Cardiac muscle cell (in vitro differentiated cells and primary cell): ENCODE measurements around the gene GNB5. TPM values are rescaled to one million over a fixed set of nuclear protein-coding genes. Genes with fewer than 3 reads are reported as not detected.

Source experiments
- DNase-seq, 2 donors: peaks; one replicate each; pipeline versions ENCODE4 v3.0.0 to v3.0.0-alpha.2; 2010 to 2017; ENCODE audit warnings: low read depth in 1 of 2, low spot score in 1 of 2
- H3K27ac ChIP-seq: fragments of 200-600 bp; sonication (generic); 2 replicates; pipeline ENCODE4 v1.5.1; 2016
- H3K27me3 ChIP-seq: fragments of 200-600 bp; sonication (generic); 2 replicates; pipeline ENCODE4 v1.6.0; 2016; ENCODE audit warnings: control low read depth
- H3K36me3 ChIP-seq: fragments of 200-600 bp; sonication (generic); 2 replicates; pipeline ENCODE4 v1.5.1; 2016; ENCODE audit warnings: control low read depth
- H3K4me1 ChIP-seq: fragments of 200-600 bp; sonication (generic); 2 replicates; pipeline ENCODE4 v1.8.1; 2017; ENCODE audit warnings: low read depth, mild to moderate bottlenecking, mixed run types
- H3K4me3 ChIP-seq: fragments of 200-600 bp; sonication (generic); 2 replicates; pipeline ENCODE4 v1.5.1; 2016; ENCODE audit warnings: mild to moderate bottlenecking
- H3K9me3 ChIP-seq: fragments of 200-600 bp; sonication (generic); 2 replicates; pipeline ENCODE4 v1.5.1; 2017; ENCODE audit warnings: low read depth, mild to moderate bottlenecking, control low read depth
- polyA plus RNA-seq: library from polyadenylated mRNA; unstranded; fragments of >200 nt; fragmentation: Nextera tagmentation; extraction: Ambion mirVana; gene quantifications from 2 replicates; pipeline ENCODE4 v1.2.1, GENCODE V29; 2016
- total RNA-seq: library from RNA; depleted of rRNA; stranded (reverse); fragments of >200 nt; gene quantifications from 2 replicates; pipeline ENCODE4 v1.2.3, GENCODE V29; 2016
- TF ChIP-seq, protein P1 (sequence below): IDR thresholded peaks from 2 replicates; pipeline ENCODE4 v1.5.1; 2012; ENCODE audit warnings: low read depth, mild to moderate bottlenecking, low read length

The GNB5 gene
- total and polyA plus RNA-seq, 2 experiments from 2014 or later: 31.2 to 50.2 TPM

DNA sequence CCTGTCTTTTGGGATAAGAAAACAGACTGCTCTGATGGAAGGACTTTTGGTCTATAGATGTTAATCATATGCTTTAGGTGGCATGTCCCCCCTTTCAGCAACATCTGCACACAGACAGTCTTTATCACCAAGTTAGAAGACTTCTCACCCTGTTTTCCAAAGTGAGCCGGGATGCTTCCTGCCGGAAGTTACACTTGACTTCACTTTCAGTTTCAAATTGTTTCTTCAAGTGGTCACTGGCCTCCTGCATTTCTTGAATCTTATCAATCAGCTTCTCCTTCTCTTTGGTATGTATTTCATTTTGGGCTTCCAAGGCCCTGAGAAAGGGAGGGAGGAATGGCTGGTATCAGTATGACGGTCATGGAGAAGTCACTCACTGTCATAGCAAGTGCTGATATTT lies 27.2 kb upstream of the GNB5 start:
- TF ChIP-seq, protein P1, sequence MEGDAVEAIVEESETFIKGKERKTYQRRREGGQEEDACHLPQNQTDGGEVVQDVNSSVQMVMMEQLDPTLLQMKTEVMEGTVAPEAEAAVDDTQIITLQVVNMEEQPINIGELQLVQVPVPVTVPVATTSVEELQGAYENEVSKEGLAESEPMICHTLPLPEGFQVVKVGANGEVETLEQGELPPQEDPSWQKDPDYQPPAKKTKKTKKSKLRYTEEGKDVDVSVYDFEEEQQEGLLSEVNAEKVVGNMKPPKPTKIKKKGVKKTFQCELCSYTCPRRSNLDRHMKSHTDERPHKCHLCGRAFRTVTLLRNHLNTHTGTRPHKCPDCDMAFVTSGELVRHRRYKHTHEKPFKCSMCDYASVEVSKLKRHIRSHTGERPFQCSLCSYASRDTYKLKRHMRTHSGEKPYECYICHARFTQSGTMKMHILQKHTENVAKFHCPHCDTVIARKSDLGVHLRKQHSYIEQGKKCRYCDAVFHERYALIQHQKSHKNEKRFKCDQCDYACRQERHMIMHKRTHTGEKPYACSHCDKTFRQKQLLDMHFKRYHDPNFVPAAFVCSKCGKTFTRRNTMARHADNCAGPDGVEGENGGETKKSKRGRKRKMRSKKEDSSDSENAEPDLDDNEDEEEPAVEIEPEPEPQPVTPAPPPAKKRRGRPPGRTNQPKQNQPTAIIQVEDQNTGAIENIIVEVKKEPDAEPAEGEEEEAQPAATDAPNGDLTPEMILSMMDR: no peak
- Histone ChIP-seq H3K9me3 (no peaks in the 10 kb centered on the region), H3K4me3 (no peak overlapping the region), H3K27me3 (no peaks in the 10 kb centered on the region), H3K36me3 (no peaks in the 10 kb centered on the region), H3K4me1 (peaks cover 7% of the 10 kb centered on the region), H3K27ac (no peak overlapping the region)
- no peak for DNase-seq

DNA sequence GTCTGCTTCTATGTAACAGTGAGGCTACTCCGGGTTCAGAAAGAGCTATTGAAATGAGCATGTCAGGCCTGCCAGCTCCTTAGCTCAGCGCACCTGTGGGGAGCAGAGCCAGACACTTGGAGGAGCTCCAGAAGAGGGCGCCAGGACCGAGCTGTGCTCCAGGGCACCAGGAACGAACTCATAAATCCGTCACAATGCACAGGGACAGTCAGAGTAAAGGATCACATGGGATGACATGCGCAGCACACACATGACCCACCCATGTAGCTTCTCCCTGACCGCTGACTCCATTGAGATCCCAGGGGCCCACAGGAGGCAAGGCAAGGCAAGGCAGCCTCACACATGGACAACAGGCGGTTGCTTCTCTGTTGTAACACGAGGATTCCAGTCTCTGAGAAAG lies 26.0 kb upstream of the GNB5 start:
- no peak overlapping the region for H3K27ac ChIP-seq
- no peaks in the 10 kb centered on the region for H3K36me3 ChIP-seq
- H3K4me3 ChIP-seq: no peak overlapping the region
- H3K9me3 ChIP-seq: no peaks in the 10 kb centered on the region
- no peaks in the 10 kb centered on the region for H3K27me3 ChIP-seq
- DNase-seq: peak in 1 of 2 donors; percentile 11
- peaks cover 7% of the 10 kb centered on the region for H3K4me1 ChIP-seq
- TF ChIP-seq, protein P1: no peak

DNA sequence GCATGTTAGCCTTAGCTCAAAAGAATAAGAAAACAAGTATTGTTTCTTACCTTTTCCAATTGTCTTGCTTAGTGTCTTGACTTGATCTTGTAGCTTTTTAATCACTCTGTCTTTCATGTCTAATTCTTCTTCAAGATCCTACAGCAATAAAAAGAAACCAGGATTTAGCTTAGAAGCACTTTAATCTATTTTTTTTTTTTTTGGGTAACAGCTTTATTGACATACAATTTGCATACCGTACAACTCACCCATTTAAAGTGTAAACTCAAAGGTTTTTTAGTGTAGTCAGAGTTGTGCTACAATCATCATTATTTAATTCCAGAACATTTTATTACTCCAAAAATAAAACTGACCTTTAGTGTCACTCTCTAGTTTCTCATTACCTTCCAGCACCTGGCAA lies 23.4 kb upstream of the GNB5 start:
- Histone ChIP-seq H3K4me1 (peaks cover 7% of the 10 kb centered on the region), H3K27ac (no peak overlapping the region), H3K9me3 (no peaks in the 10 kb centered on the region), H3K27me3 (no peaks in the 10 kb centered on the region), H3K36me3 (peaks cover 3% of the 10 kb centered on the region), H3K4me3 (no peak overlapping the region)
- TF ChIP-seq, protein P1: no peak
- no peak for DNase-seq

DNA sequence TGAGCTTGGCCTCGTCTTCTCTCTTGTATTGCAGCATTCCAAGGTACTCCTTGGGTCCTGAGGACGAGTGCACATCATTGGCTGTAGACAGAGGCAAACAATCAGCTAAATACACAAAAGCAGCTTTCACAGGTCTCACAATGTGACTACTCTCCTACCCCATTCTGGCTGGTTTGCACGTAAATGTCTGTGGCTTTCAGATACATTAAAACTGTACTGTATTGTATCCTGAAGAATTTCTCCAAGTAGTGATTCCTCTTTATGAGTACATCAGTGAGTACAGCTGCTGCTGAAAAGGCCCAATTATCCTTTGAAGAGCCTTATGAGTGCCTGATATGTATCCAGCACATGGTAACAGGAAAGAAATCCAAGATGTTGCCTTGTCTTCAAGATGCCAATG lies 22.0 kb upstream of the GNB5 start:
- Histone ChIP-seq H3K4me1 (peaks cover 5% of the 10 kb centered on the region), H3K36me3 (peaks cover 3% of the 10 kb centered on the region), H3K27me3 (no peaks in the 10 kb centered on the region), H3K27ac (no peak overlapping the region), H3K9me3 (no peaks in the 10 kb centered on the region), H3K4me3 (no peak overlapping the region)
- no peak for DNase-seq
- TF ChIP-seq, protein P1: no peak

DNA sequence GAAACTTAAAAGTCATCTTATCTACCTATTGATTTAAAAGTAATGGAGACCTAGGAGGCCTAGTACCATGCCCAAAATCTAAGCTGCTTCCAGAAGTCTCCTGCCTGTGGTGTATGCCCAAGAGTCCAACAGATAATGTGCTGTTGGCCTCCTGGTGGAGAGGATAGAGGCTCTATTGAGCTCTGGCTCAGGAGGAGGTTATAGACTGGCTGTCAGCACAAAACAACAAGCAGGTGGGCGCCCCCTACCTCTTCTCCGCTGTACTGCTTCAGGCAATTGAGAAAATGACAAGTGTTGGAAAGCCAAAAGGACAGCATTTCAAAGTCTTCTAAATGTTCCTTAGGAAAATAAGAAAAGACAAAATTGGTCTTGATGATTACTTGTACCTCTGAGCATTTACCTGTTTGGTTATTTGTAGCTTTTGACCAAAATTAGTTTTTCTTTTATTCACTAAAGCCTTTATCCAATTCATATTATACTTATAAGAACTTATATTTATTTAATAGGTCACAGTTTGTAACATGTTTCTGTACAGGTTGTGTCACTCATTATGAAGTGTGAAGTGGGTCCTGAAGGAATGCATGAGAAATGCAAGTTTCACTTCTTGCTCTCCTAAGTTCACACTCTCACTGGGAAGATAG lies 17.2 kb upstream of the GNB5 start:
- H3K27me3 ChIP-seq: no peaks in the 10 kb centered on the region
- TF ChIP-seq, protein P1: peak; percentile 92
- DNase-seq: peak; percentile 70 to 80
- no peaks in the 10 kb centered on the region for H3K9me3 ChIP-seq
- H3K4me1 ChIP-seq: no peaks in the 10 kb centered on the region
- H3K27ac ChIP-seq: no peak overlapping the region
- H3K36me3 ChIP-seq: peaks cover 3% of the 10 kb centered on the region
- H3K4me3 ChIP-seq: no peak overlapping the region
